HG03378 (cell line): ENCODE measurements around the gene ZNF780B.

ENCODE experiments used
- ATAC-seq: cut with Tn5 transposase; IDR thresholded peaks from one replicate; pipeline ENCODE4 v1.9.1; 2021; ENCODE audit warnings: mild to moderate bottlenecking, moderate library complexity; ENCODE audit not compliant: unreplicated experiment

ZNF780B gene

GRCh38 chr19:40055832-40056504, at the start of gene ZNF780B:
TSS of gene ZNF780B (minus strand) at chr19:40056231. CDS start at chr19:40050332, 5,899 bp downstream.
- ATAC-seq: peak; percentile 53

- ATAC-seq: no peak
Observed at GRCh38 chr19:40104754-40105153, 48.7 kb upstream of the ZNF780B start.

- ATAC-seq: no peak
Observed at GRCh38 chr19:40103600-40103999, 47.6 kb upstream of the ZNF780B start.

- ATAC-seq: no peak
Observed at GRCh38 chr19:40101813-40102212, 45.8 kb upstream of the ZNF780B start.

GRCh38 chr19:40093416-40093815, 37.4 kb upstream of the ZNF780B start:
- ATAC-seq: no peak

GRCh38 chr19:40091205-40092129, 35.4 kb upstream of the ZNF780B start:
- no peak for ATAC-seq

- ATAC-seq: peak; percentile 63
Observed at GRCh38 chr19:40090241-40091204, 34.5 kb upstream of the ZNF780B start, which contains the start of gene ZNF780A. TSS of gene ZNF780A (minus strand) at chr19:40090943. CDS start at chr19:40084753, 6,190 bp downstream.

GRCh38 chr19:40089462-40089861, 33.4 kb upstream of the ZNF780B start:
- ATAC-seq: no peak

GRCh38 chr19:40088299-40089047, 32.4 kb upstream of the ZNF780B start:
- no peak for ATAC-seq

GRCh38 chr19:40084948-40085347, 28.9 kb upstream of the ZNF780B start:
- no peak for ATAC-seq

GRCh38 chr19:40081411-40081810, 25.4 kb upstream of the ZNF780B start:
- ATAC-seq: no peak

- ATAC-seq: no peak
Observed at GRCh38 chr19:40080289-40080688, 24.3 kb upstream of the ZNF780B start.

- ATAC-seq: no peak
Observed at GRCh38 chr19:40078377-40078776, 22.3 kb upstream of the ZNF780B start.

- no peak for ATAC-seq
Observed at GRCh38 chr19:40070058-40070457, 14.0 kb upstream of the ZNF780B start.

- no peak for ATAC-seq
Observed at GRCh38 chr19:40059624-40060023, 3.6 kb upstream of the ZNF780B start.

- ATAC-seq: no peak
Observed at GRCh38 chr19:40057166-40057565, 1.1 kb upstream of the ZNF780B start.

GRCh38 chr19:40056505-40056904, 474 bp upstream of the ZNF780B start:
- no peak for ATAC-seq

GRCh38 chr19:40055049-40055448, 982 bp downstream of the ZNF780B start:
- no peak for ATAC-seq

GRCh38 chr19:40054632-40055031, 1.4 kb downstream of the ZNF780B start:
- ATAC-seq: no peak

- no peak for ATAC-seq
Observed at GRCh38 chr19:40053491-40053890, 2.5 kb downstream of the ZNF780B start.
